Right cardiac atrium (tissue), 5 donors: ENCODE measurements around the gene SPDEF. TPM values are rescaled to one million over a fixed set of nuclear protein-coding genes. Genes with fewer than 3 reads are reported as not detected.

Experiments used
- ATAC-seq, 2 donors: fragments of 200-7000 bp; cut with Tn5 transposase; one replicate each; pipeline versions ENCODE4 v1.8.0 to v1.9.1; 2020; ENCODE audit warnings: moderate library complexity in 2 of 2, mild to moderate bottlenecking in 1 of 2
- DNase-seq, 3 donors: peaks; one replicate each; pipeline ENCODE4 v3.0.0-alpha.2; 2020
- H3K27ac ChIP-seq: one replicate; pipeline ENCODE4 v1.5.1; 2013; ENCODE audit warnings: mild to moderate bottlenecking, low read length, control low read depth, moderate library complexity
- H3K27me3 ChIP-seq: one replicate; pipeline ENCODE4 v1.6.1; 2013; ENCODE audit not compliant: control insufficient read depth, insufficient read depth
- H3K4me1 ChIP-seq: one replicate; pipeline ENCODE4 v1.6.1; 2013; ENCODE audit warnings: low read length; ENCODE audit not compliant: control insufficient read depth, insufficient read depth
- H3K4me3 ChIP-seq: one replicate; pipeline ENCODE4 v1.5.1; 2013; ENCODE audit warnings: low read length, control low read depth
- H3K9me3 ChIP-seq: one replicate; pipeline ENCODE4 v1.6.1; 2013; ENCODE audit warnings: low read length; ENCODE audit not compliant: control insufficient read depth
- WGBS: extraction: QIAGEN DNeasy Blood & Tissue Kit; methylation state at CpG from one replicate; pipeline ENCODE4 v1.1.7; 2013; 5-methylcytosine and 5-hydroxymethylcytosine counted together
- intact Hi-C, 4 donors: fragments of 100-400 bp; cut with DNase I; formaldehyde crosslinking; loops; one replicate each; pipeline versions ENCODE4 v1.11.0 to v1.14.0; 2022 to 2023
- polyA plus RNA-seq: library from polyadenylated mRNA; stranded (reverse); fragments of 200-250 nt; gene quantifications from one replicate; pipeline ENCODE4 v1.2.3, GENCODE V29; 2013
- total RNA-seq, 4 donors: library from RNA; stranded (reverse); fragmentation: NEBNext Ultra II Directional; extraction: Animal tissue kit (Norgen Biotek cat#: 25700); gene quantifications; one replicate each; pipeline ENCODE4 v1.2.1, GENCODE V29; 2021
- donor health status: healthy with polysubstance abuse.
- donor health status: DM: no; HTN: yes; CAD: no.
- donor health status: DM: no; HTN: no; CAD: no.
- donor health status: DM: no; HTN: yes; CAD: no; lungs with severe emphysema.
- donor health status: DM: yes; HTN: yes; CAD: no.

SPDEF gene
- total and polyA plus RNA-seq, 5 donors: 0.11 to 0.17 (median 0.14) TPM; not detected in 2

DNA sequence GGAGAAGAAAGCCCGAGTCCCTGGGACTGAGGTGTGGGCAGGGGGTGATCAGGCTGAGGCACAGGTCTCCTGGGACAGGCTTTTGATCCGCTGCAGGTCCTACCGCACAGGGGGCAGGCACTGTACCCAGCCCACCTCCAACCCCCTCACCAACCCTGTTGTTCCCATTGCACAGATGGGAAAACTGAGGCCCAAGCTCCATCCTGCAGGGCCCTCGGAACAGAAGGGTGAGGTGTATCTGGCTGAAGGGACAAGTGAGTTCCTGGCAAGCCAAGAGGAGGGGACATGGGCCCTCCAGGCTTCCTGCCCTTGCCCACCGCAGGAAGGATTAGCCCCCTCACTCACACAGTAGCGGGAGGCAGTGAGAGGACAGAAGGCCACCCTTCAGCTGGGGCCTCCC, 16.5 kb upstream of the SPDEF start:
- Histone ChIP-seq H3K27ac (no peak overlapping the region), H3K27me3 (no peaks in the 10 kb centered on the region), H3K9me3 (no peaks in the 10 kb centered on the region), H3K4me3 (no peak overlapping the region), H3K4me1 (no peaks in the 10 kb centered on the region)
- intact Hi-C loops: no loop called here
- WGBS: 79% methylated on average over 6 of the region's 6 CpGs
- ATAC-seq (no peak), DNase-seq (peak in 1 of 3 donors; percentile 2)

DNA sequence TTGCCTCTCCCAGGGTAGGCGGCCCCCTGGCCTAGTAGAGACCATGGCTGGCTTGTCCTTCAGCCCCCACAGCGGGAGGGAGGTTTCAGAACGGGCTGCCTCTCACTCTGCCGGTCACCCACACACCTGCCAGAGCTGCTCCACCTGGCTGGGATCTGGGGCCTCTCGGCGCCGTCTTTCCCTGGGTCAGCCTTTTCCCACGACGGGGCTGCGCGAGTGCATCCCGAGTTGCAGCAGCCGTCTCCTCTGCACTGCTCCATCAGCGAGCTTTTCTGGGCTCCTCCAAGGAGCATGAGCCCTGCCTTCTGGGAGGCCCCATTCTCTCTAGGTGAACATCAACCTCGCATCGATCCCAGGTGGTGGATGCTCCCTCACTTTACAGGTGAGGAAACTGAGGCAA, 15.9 kb upstream of the SPDEF start:
- intact Hi-C loops: no loop called here
- peak in 1 of 3 donors; percentile 36 for DNase-seq
- no peak for ATAC-seq
- H3K4me1 ChIP-seq: no peaks in the 10 kb centered on the region
- no peaks in the 10 kb centered on the region for H3K27me3 ChIP-seq
- H3K9me3 ChIP-seq: no peaks in the 10 kb centered on the region
- H3K4me3 ChIP-seq: no peak overlapping the region
- no peak overlapping the region for H3K27ac ChIP-seq
- WGBS: 73% methylated on average over 16 of the region's 16 CpGs

DNA sequence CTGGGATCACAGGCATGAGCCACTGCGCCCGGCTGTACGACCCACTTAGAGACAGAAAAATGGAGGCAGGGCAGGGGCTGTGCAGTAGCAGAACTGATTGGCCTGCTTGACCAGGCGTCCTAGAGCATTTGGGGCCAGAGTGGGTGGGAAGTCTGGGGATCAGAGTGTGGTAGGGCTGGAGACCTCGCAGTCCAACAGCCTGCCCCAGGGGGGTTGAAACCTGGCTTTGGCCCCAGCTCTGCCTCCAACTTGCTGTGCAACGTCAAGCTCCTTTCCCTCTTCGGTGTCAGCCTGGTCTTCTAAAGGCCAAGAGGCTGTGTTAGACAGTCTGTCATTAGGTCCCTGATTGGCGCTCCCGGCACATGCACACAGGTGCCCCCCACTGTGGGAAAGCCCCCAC, 15.3 kb upstream of the SPDEF start:
- ATAC-seq (peak; percentile 27 to 51), DNase-seq (peak; percentile 40 to 86 (median 85))
- intact Hi-C loops: no loop called here
- H3K27me3 ChIP-seq: no peaks in the 10 kb centered on the region
- no peaks in the 10 kb centered on the region for H3K4me1 ChIP-seq
- no peak overlapping the region for H3K27ac ChIP-seq
- H3K4me3 ChIP-seq: no peak overlapping the region
- WGBS: 58% methylated on average over 9 of the region's 9 CpGs
- H3K9me3 ChIP-seq: no peaks in the 10 kb centered on the region

DNA sequence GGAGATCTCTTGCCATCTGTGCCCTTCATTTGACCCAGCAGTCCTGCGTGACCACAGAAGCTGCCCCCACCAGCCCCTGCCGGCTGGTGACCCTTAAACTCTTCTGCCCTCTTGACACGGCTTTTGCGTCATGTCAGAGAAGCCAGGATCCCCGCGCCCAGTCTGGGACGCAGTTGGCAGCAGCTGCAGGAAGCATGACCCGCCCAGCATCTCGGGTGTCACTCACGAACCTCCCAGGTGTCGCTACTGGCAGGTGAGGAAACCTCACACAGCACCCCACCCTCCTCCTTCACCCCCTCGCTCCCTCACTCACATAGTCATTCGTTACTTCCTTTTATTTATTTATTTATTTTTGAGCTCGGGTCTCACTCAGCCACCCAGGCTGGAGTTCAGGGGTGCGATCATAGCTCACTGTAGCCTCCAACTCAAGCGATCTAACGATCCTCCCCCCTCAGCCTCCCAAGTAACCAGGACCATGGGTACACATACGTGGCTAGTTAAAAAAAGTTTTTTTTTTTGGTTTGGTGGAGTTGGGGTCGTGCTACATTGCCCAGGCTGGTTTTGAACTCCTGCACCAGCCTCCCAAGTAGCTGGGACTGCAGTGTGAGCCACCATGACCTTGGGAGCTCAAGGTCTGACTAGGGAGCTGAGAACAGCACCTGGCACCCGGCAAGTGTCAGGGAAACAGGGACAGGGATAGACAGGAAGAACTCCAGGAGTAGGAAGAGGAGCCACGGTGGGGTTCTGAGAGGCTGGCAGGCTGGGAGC, 14.1 kb upstream of the SPDEF start:
- intact Hi-C loops: no loop called here
- no peak overlapping the region for H3K27ac ChIP-seq
- peak in 1 of 3 donors; percentile 24 for DNase-seq
- no peaks in the 10 kb centered on the region for H3K4me1 ChIP-seq
- H3K9me3 ChIP-seq: no peaks in the 10 kb centered on the region
- no peak overlapping the region for H3K4me3 ChIP-seq
- ATAC-seq: no peak
- WGBS: 75% methylated on average over 21 of the region's 21 CpGs
- H3K27me3 ChIP-seq: no peaks in the 10 kb centered on the region

DNA sequence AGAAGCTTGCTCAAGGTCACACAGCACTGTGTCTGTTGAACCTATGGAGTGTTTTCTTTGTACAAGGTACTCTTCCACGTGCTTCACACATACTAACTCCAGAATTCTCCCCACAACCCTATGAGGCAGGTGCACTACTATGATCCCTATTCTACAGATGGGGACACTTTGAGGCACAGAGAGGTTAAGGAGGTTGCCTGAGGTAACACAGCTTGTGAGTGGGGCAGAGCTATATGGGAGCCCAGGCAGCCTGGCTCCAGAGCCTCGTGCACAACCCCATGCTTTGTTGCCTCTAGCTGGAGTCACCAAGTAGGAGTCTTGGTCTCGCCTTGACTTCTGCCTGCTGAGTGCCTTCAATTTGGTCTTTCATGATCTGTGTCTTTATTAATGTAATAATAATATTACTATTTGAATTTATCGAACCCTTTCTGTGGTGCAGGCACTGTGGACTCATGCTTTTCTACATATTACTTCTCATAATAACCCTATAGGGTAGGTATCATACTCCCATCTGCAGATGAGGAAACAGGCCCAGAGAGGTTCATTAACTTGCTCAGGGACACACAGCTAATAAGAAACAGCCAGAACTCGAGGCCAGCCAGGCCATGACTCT, 13.3 kb upstream of the SPDEF start:
- Histone ChIP-seq H3K27me3 (no peaks in the 10 kb centered on the region), H3K9me3 (no peaks in the 10 kb centered on the region), H3K4me1 (no peaks in the 10 kb centered on the region), H3K27ac (no peak overlapping the region), H3K4me3 (no peak overlapping the region)
- ATAC-seq (no peak), DNase-seq (peak in 1 of 3 donors; percentile 8)
- WGBS: 79% methylated on average over 5 of the region's 5 CpGs
- intact Hi-C loops: no loop called here

DNA sequence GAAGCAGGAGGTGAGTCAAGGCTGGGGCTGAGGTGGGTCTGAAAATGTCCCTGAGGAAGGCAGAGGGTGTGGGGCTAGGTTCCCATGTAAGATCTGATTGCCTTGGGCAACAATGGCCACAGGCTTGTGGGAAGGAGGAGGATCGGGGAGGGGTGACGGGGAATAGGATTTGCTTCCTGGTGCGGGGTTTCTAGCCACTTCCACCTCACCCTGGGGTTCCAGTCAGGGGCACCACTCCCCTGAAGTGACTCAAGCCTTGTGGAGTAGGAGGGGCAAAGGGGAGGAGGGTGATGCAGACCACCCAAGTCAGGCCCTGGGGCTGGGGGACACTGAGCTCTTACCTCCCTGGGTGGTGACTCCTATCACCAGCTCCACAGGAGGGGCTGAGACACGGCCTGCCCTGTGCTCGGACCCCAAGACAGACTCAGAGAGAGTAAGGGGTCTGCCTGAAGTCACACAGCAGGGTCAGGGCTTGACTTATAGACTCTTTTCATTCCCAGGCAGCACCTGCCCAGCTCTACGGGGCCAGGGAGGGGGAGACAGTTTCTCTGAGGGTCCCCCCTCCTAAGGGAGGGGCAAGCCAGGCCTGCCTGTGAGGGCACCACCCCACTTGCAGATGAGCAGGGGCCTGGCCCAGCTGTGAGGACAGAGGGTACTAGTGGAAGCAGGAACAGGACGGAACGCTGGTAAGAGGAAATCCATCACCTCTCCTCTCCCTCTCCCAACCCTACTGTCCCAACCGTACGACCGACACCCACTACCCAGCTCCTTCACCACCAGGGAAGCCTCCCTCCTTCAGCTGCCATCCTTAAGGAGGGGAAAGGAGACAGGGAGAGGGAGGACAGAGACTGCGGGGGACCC, 12.4 kb upstream of the SPDEF start:
- Histone ChIP-seq H3K4me3 (no peak overlapping the region), H3K27ac (no peak overlapping the region), H3K4me1 (no peaks in the 10 kb centered on the region), H3K27me3 (no peaks in the 10 kb centered on the region), H3K9me3 (no peaks in the 10 kb centered on the region)
- ATAC-seq (no peak), DNase-seq (peak in 1 of 3 donors; percentile 3)
- 57% methylated on average over 12 of the region's 12 CpGs for WGBS
- intact Hi-C loops: no loop called here

DNA sequence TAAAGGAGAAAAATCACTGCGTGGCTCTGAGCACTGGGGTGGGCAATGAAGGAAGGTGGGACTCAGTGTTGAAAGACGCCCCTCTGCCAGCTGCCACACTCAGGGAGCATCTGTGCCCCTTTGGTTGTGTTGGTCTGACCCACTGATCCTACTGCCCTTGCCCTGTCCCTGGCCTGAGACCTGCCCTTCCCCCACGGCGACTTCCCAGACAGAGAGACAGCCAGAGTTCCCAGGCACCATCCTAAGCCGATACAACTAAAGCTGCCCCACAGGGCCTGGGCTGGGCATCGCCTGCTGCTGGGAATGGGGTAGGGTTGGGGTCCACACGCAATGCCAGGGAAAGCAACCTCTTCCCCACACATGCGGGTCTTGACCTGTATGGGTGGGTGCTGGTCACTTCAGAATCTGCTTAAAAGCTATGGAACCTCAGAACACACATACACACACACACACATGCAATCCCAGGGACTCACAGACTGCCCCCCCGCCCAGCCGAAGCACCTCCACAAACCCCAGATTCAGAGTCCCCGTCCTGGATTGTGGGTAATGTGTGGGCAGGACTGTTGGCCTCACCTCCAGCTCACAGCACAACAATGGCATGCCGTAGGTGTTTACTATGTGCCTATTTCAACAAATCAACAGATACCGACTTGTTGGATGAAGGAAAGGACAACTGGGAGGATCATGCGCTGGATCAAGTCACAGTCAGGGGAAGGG, 10.9 kb upstream of the SPDEF start:
- DNase-seq (no peak), ATAC-seq (no peak)
- no peak overlapping the region for H3K4me3 ChIP-seq
- H3K9me3 ChIP-seq: no peaks in the 10 kb centered on the region
- intact Hi-C loops: no loop called here
- 81% methylated on average over 14 of the region's 14 CpGs for WGBS
- H3K27me3 ChIP-seq: no peaks in the 10 kb centered on the region
- H3K27ac ChIP-seq: no peak overlapping the region
- no peaks in the 10 kb centered on the region for H3K4me1 ChIP-seq

DNA sequence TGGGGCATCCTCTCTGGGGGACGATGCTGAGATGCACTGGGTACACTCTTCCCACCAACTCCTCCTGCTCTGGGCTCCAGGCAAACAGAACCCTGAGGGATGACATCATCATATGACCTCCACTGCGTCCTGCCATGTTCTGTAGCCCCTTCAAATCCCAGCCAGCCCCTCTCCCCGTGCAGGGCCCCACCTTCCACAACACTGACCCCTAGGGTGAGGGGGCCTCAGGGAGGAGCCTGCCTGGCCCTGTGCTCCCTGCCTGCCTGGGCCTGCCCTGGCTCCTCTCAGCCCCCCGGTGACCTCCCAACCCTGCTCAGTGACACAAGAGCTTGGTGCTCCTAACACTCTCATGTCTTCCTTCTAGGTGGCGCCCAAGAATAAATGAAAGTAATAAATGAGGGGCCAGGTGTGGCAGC, 9.6 kb upstream of the SPDEF start:
- Histone ChIP-seq H3K4me1 (no peaks in the 10 kb centered on the region), H3K27me3 (no peaks in the 10 kb centered on the region), H3K27ac (no peak overlapping the region), H3K4me3 (no peak overlapping the region), H3K9me3 (no peaks in the 10 kb centered on the region)
- DNase-seq (no peak), ATAC-seq (no peak)
- intact Hi-C loops: no loop called here
- 55% methylated on average over 5 of the region's 5 CpGs for WGBS

DNA sequence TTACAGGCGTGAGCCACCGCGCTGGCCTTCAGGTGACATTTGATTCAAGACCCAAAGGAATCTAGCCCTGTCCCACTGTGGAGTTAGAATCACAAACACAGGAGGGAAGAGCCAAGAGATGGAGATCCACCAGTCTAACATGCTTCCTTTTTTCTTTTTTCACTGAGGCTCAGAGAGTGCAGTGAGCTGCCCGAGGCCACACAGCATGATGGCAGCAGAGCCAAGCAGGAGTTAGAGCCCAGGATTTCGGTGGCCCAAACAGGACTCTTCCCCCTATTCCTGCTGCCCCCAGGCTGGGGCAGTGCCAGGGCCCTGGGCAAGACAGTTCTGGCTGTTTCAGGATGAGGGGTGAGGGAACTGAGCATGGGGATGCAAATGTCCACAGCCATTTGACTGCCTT, 8.1 kb upstream of the SPDEF start:
- Histone ChIP-seq H3K27ac (no peak overlapping the region), H3K27me3 (no peaks in the 10 kb centered on the region), H3K4me1 (no peaks in the 10 kb centered on the region), H3K9me3 (no peaks in the 10 kb centered on the region), H3K4me3 (no peak overlapping the region)
- 94% methylated on average over 5 of the region's 5 CpGs for WGBS
- intact Hi-C loops: no loop called here
- no peak for DNase-seq
- no peak for ATAC-seq

DNA sequence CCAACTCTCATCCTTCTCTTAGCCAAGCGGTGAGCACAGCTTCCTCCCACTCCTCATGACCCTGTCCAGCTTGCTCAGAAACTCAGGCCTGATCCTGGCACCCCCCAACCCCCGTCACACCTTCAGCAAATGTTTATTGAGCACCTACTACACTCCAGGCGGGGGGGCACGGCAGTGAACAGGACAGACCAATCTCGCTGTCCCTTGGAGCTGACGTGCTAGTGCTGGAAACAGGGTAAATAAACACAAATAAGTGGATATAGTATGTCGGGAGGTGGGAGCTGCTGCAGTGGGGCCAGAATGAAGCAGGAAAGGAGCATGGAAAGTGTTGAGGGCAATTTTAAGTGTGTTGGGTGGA, 7.4 kb upstream of the SPDEF start:
- WGBS: 62% methylated on average over 7 of the region's 7 CpGs
- no peak for DNase-seq
- ATAC-seq: no peak
- intact Hi-C loops: no loop called here
- H3K27me3 ChIP-seq: no peaks in the 10 kb centered on the region
- H3K4me3 ChIP-seq: no peak overlapping the region
- no peaks in the 10 kb centered on the region for H3K9me3 ChIP-seq
- H3K4me1 ChIP-seq: no peaks in the 10 kb centered on the region
- no peak overlapping the region for H3K27ac ChIP-seq
